ENCODE measurements around the gene GLG1.

GRCh38 chr16:74567901-74568300 is 39.0 kb downstream of the GLG1 start:
- TF ChIP-seq, protein P1, sequence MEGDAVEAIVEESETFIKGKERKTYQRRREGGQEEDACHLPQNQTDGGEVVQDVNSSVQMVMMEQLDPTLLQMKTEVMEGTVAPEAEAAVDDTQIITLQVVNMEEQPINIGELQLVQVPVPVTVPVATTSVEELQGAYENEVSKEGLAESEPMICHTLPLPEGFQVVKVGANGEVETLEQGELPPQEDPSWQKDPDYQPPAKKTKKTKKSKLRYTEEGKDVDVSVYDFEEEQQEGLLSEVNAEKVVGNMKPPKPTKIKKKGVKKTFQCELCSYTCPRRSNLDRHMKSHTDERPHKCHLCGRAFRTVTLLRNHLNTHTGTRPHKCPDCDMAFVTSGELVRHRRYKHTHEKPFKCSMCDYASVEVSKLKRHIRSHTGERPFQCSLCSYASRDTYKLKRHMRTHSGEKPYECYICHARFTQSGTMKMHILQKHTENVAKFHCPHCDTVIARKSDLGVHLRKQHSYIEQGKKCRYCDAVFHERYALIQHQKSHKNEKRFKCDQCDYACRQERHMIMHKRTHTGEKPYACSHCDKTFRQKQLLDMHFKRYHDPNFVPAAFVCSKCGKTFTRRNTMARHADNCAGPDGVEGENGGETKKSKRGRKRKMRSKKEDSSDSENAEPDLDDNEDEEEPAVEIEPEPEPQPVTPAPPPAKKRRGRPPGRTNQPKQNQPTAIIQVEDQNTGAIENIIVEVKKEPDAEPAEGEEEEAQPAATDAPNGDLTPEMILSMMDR (IDR thresholded peaks at IDR 0.05): no peak
- TF ChIP-seq POLR2A (IDR thresholded peaks at IDR 0.05): no peak

Data from right lobe of liver (tissue), 4 donors.